ENCODE results near the gene RIT2.

Gene RIT2

DNA sequence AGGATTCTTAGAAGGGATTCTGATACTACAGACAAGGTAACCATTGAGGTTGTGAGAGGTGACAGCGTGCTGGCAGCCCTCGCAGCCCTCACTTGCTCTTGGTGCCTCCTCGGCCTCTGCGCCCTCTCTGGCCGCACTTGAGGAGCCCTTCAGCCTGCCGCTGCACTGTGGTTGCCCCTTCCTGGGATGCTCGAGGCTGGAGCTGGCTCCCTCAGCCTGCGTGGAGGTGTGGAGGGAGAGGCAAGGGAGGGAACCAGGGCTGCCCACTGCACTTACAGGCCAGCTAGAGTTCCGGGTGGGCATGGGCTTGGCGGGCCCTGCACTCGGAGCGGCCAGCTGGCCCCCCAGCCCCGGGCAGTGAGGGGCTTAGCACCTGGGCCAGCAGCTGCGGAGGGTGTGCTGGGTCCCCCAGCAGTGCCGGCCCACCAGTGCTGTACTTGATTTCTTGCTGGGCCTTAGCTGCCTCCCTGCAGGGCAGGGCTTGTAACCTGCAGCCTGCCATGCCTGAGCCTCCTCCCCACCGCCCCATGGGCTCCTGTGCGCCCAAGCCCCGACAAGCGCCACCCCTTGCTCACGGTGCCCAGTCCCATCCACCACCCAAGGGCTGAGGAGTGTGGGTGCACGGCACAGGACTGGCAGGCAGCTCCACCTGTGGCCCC is 23.9 kb upstream of the RIT2 start:
- no peak overlapping the region for H3K9ac ChIP-seq
- TF ChIP-seq Cebpa-rat (IDR thresholded peaks at IDR 0.05), result no peak
- H3K4me2 ChIP-seq, result no peak overlapping the region

DNA sequence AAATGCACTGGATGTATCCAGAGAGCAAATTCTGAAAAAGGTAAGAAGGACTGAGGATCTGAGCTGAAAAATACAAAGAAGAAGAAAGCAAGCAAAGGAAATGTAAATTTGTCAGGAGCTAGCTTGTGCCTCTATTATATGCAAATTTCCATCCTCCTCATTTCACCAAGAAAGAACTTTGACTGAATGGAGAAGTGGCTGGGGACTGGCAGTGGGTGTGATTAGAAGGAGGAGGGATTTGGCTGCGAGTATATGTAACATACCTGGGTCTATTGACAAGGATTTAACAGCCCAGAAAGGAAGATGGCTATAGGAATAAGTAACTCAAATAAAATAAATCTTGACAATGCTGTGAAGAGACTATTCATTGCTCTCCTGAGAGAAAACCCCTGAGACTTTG is 19.4 kb upstream of the RIT2 start:
- Histone ChIP-seq H3K27me3 (no peaks in the 10 kb centered on the region), H3K9ac (no peak overlapping the region), H3K4me3 (no peak overlapping the region), H4K20me1 (no peaks in the 10 kb centered on the region), H3K4me2 (no peak overlapping the region), H3K4me1 (peaks cover 0 to 11% (median 7%) of the 10 kb centered on the region in 10 experiments; a peak in 13 of 20 replicates), H3K36me3 (no peaks in the 10 kb centered on the region), H3K9me3 (replicated peaks in 1 of 11) (peaks cover 6 to 30% (median 10%) of the 10 kb centered on the region in 11 experiments; a peak in 16 of 22 replicates), H3K27ac (no peak overlapping the region)
- no peak for TF ChIP-seq Cebpa-rat (IDR thresholded peaks at IDR 0.05)

More for the DNA sequence above, 23.9 kb upstream of the RIT2 start:
- no peaks in the 10 kb centered on the region for H3K36me3 ChIP-seq
- no peaks in the 10 kb centered on the region for H4K20me1 ChIP-seq
- no peak overlapping the region for H3K4me3 ChIP-seq
- no peaks in the 10 kb centered on the region for H3K27me3 ChIP-seq
- no peak overlapping the region for H3K27ac ChIP-seq
- H3K9me3 ChIP-seq (replicated peaks in 1 of 11), result peaks cover 6 to 24% (median 8%) of the 10 kb centered on the region in 11 experiments; a peak in 17 of 22 replicates
- no peaks in the 10 kb centered on the region for H3K4me1 ChIP-seq

DNA sequence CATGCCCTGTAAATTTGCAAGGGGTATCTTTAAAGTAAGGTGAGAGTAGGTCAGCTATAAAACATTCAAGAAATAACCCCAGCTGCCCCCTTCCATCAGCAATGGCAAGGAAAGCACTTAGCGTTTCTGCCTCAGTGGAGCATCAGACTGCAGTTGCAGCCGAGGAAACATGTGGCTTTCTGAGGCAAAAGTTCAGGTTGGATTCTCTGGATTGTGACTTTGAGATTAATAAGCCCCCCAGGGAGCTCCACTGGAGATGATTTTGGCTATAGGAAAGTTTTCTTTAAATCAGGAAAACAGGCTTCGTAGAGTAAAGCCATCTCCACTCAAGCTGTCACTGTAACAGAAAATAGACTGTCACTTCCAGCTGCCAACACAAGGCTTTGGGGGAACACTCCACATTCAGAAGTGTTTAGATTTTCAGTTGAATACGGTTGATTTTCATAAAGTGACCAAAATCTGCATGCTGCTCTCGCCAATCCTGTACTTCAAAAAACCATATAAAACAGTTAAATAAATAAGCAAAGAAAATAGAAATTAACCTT is 15.3 kb upstream of the RIT2 start:
- Histone ChIP-seq H3K4me1 (peaks cover 0 to 16% (median 8%) of the 10 kb centered on the region in 10 experiments; a peak in 13 of 20 replicates), H3K9ac (no peak overlapping the region), H3K4me2 (peak overlapping the region in 5 of 11 experiments; percentile 31 to 55 (median 32); a peak in 7 of 22 replicates), H3K9me3 (replicated peaks in 1 of 11) (peaks cover 0 to 14% (median 0%) of the 10 kb centered on the region in 11 experiments; a peak in 3 of 22 replicates), H3K27me3 (no peaks in the 10 kb centered on the region), H3K36me3 (no peaks in the 10 kb centered on the region), H3K27ac (no peak overlapping the region), H4K20me1 (no peaks in the 10 kb centered on the region), H3K4me3 (no peak overlapping the region)
- TF ChIP-seq Cebpa-rat (IDR thresholded peaks at IDR 0.05), result no peak

- H3K4me1 ChIP-seq, result peaks cover 0 to 16% (median 8%) of the 10 kb centered on the region in 10 experiments; a peak in 13 of 20 replicates
- H3K9me3 ChIP-seq (replicated peaks in 1 of 11), result peaks cover 0 to 14% (median 0%) of the 10 kb centered on the region in 11 experiments; a peak in 3 of 22 replicates
- no peaks in the 10 kb centered on the region for H3K27me3 ChIP-seq
- H4K20me1 ChIP-seq, result no peaks in the 10 kb centered on the region
- H3K4me3 ChIP-seq, result peak overlapping the region in 1 of 10 experiments; percentile 22; a peak in 2 of 20 replicates
- H3K36me3 ChIP-seq, result no peaks in the 10 kb centered on the region
- peak overlapping the region in 1 of 11 experiments; percentile 28; a peak in 2 of 22 replicates for H3K9ac ChIP-seq
- no peak for TF ChIP-seq Cebpa-rat (IDR thresholded peaks at IDR 0.05)
- peak overlapping the region; percentile 16 to 70 (median 51); a peak in 20 of 22 replicates for H3K4me2 ChIP-seq
- peak overlapping the region in 2 of 11 experiments; percentile 35 to 38; a peak in 2 of 22 replicates for H3K27ac ChIP-seq
Measured at GRCh38 chr18:43129946-43130524, 14.6 kb upstream of the RIT2 start.

DNA sequence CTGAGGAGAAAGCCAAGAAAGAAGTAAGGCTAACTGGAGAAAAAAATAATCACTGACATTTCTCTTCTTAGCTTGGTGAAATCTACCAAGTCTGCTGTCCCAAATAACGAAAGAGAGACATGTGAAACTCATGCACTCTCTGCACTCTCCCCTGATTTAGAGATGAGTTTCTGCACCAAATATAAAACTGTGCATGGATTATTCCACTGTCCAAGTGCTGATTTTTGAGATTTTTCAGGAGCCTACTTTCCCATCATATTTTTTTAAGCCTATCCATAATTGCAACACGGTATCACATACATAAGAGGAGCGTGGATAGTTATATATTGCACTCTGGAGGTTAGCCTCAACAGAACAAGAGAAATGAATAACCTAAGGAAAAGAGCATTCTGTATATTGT is 10.0 kb upstream of the RIT2 start:
- Histone ChIP-seq H3K9me3 (replicated peaks in 1 of 11) (no peaks in the 10 kb centered on the region), H3K4me1 (peaks cover 0 to 10% (median 6%) of the 10 kb centered on the region in 10 experiments; a peak in 12 of 20 replicates), H3K4me2 (no peak overlapping the region), H3K4me3 (no peak overlapping the region), H3K9ac (no peak overlapping the region), H3K36me3 (no peaks in the 10 kb centered on the region), H4K20me1 (no peaks in the 10 kb centered on the region), H3K27me3 (no peaks in the 10 kb centered on the region), H3K27ac (no peak overlapping the region)
- TF ChIP-seq Cebpa-rat (IDR thresholded peaks at IDR 0.05), result no peak

GRCh38 chr18:43122955-43123354 is 7.5 kb upstream of the RIT2 start:
- Histone ChIP-seq H3K4me1 (no peaks in the 10 kb centered on the region), H3K9ac (no peak overlapping the region), H3K27ac (no peak overlapping the region), H3K4me3 (no peak overlapping the region), H3K27me3 (no peaks in the 10 kb centered on the region), H3K36me3 (no peaks in the 10 kb centered on the region), H3K9me3 (replicated peaks in 1 of 11) (no peaks in the 10 kb centered on the region), H3K4me2 (no peak overlapping the region), H4K20me1 (no peaks in the 10 kb centered on the region)
- no peak for TF ChIP-seq Cebpa-rat (IDR thresholded peaks at IDR 0.05)

DNA sequence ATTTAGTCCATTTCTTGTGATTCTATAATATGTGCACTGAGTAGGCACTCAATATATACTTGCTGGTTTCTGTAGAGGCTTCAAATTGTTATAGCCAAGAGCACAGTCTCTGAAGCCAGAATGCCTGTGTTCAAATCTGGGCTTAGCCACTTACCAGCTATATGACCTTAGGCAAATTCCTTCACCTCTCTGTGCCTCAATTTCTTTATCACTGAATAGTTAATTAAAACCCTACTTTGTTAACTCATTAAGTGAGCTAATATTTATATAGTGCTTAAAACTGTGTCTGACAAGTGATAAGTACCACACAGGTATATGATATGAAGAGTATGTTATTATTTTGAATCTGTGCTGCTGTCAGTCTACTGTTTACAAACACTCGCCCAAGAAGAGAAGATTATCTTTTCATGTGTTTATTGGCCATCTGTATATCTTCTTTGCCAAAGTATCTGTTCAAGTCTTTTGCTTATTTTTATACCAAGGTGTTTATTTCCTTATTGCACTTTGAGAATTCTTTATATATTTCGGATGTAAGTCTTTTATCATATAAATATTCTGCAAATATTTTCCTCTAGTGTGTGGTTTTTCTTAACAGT is 1.3 kb upstream of the RIT2 start:
- H3K4me2 ChIP-seq, result no peak overlapping the region
- no peak overlapping the region for H3K4me3 ChIP-seq
- TF ChIP-seq Cebpa-rat (IDR thresholded peaks at IDR 0.05), result no peak
- no peak overlapping the region for H3K27ac ChIP-seq
- H3K27me3 ChIP-seq, result no peaks in the 10 kb centered on the region
- no peak overlapping the region for H3K9ac ChIP-seq
- no peaks in the 10 kb centered on the region for H3K4me1 ChIP-seq
- H3K36me3 ChIP-seq, result no peaks in the 10 kb centered on the region
- no peaks in the 10 kb centered on the region for H4K20me1 ChIP-seq
- no peaks in the 10 kb centered on the region for H3K9me3 ChIP-seq (replicated peaks in 1 of 11)

DNA sequence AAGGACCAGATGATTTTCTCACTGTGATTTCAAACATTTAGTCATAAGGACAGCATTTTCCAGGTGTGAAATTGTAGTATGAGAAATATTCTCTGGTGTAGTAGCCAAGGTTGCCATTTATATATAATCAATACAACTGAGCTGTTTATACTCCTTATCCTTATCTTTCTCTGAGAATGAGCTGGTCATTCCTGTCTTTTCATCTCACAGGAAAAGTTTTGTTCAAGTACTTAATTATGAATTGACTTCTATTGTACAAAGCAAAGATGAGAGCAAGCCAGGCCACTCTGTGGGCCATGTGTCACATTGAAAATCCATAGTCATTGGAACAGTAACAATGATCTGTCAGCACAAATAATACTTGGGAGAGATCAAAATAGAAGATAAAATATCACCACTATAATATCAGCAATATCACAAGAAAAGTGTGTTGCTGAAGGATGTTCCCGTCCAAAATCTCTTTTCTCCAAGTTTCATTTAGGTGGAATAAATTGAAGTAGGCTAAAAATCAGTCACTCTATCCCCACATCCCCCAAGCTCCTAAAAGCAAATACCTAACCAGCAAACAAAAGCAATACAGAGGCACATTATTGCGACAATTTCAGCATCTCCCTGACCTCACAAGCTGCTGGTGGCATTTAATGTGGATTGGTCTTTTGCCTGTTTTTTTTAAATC is 2.1 kb downstream of the RIT2 start:
- no peaks in the 10 kb centered on the region for H4K20me1 ChIP-seq
- H3K27me3 ChIP-seq, result no peaks in the 10 kb centered on the region
- H3K27ac ChIP-seq, result no peak overlapping the region
- no peak overlapping the region for H3K9ac ChIP-seq
- no peaks in the 10 kb centered on the region for H3K36me3 ChIP-seq
- no peak for TF ChIP-seq Cebpa-rat (IDR thresholded peaks at IDR 0.05)
- H3K9me3 ChIP-seq (replicated peaks in 1 of 11), result no peaks in the 10 kb centered on the region
- H3K4me1 ChIP-seq, result no peaks in the 10 kb centered on the region
- H3K4me3 ChIP-seq, result no peak overlapping the region
- no peak overlapping the region for H3K4me2 ChIP-seq

GRCh38 chr18:43108882-43109281 is 6.6 kb downstream of the RIT2 start:
- Histone ChIP-seq H3K4me2 (no peak overlapping the region), H3K4me1 (no peaks in the 10 kb centered on the region), H3K36me3 (no peaks in the 10 kb centered on the region), H3K9me3 (replicated peaks in 1 of 11) (no peaks in the 10 kb centered on the region), H3K9ac (no peak overlapping the region), H3K27me3 (no peaks in the 10 kb centered on the region), H3K4me3 (no peak overlapping the region), H3K27ac (no peak overlapping the region), H4K20me1 (no peaks in the 10 kb centered on the region)
- TF ChIP-seq Cebpa-rat (IDR thresholded peaks at IDR 0.05), result no peak

Measured in BLaER1 treated with 17β-estradiol and CSF1 and Interleukin-3, amounts not matched to agents 10 nM and 100 nM (cell line).